M059J (cell line): ENCODE measurements around the gene REXO1. TPM values are rescaled to one million over a fixed set of nuclear protein-coding genes. Genes with fewer than 3 reads are reported as not detected.

ENCODE experiments used
- DNase-seq: peaks from one replicate; pipeline ENCODE4 v3.0.0-alpha.2; 2012; ENCODE audit warnings: low read depth
- total RNA-seq: library from RNA; depleted of rRNA; stranded (reverse); fragments of >200 nt; shearing (Covaris generic); gene quantifications from 2 replicates; pipeline ENCODE4 v1.2.3, GENCODE V29; 2014

REXO1 gene
- total RNA-seq, 1 experiment from 2014 or later, result 13.8 TPM

GRCh38 chr19:1790054-1790792 lies 58.1 kb downstream of the REXO1 start:
- DNase-seq, result no peak

- DNase-seq, result peak; percentile 47
Measured at GRCh38 chr19:1789261-1790041, 58.8 kb downstream of the REXO1 start.

- no peak for DNase-seq
Measured at GRCh38 chr19:1787116-1787515, 61.2 kb downstream of the REXO1 start.

GRCh38 chr19:1786668-1787067 lies 61.6 kb downstream of the REXO1 start:
- DNase-seq, result no peak

- no peak for DNase-seq
Measured at GRCh38 chr19:1785310-1785709, 63.0 kb downstream of the REXO1 start.

GRCh38 chr19:1783874-1784273 lies 64.4 kb downstream of the REXO1 start:
- no peak for DNase-seq

- no peak for DNase-seq
Measured at GRCh38 chr19:1783354-1783753, 64.9 kb downstream of the REXO1 start.

- DNase-seq, result no peak
Measured at GRCh38 chr19:1782521-1782920, 65.8 kb downstream of the REXO1 start.

- peak; percentile 41 for DNase-seq
Measured at GRCh38 chr19:1780272-1780958, 67.9 kb downstream of the REXO1 start.

GRCh38 chr19:1779574-1779973 lies 68.7 kb downstream of the REXO1 start:
- DNase-seq, result no peak

- DNase-seq, result no peak
Measured at GRCh38 chr19:1777149-1777548, 71.1 kb downstream of the REXO1 start.

- no peak for DNase-seq
Measured at GRCh38 chr19:1776606-1777147, 71.6 kb downstream of the REXO1 start.

GRCh38 chr19:1775951-1776605 lies 72.2 kb downstream of the REXO1 start:
- DNase-seq, result no peak

GRCh38 chr19:1774989-1775772 lies 73.1 kb downstream of the REXO1 start:
- no peak for DNase-seq

- DNase-seq, result peak; percentile 94
Measured at GRCh38 chr19:1773184-1773583, 75.1 kb downstream of the REXO1 start.

- DNase-seq, result no peak
Measured at GRCh38 chr19:1770866-1771576, 77.3 kb downstream of the REXO1 start.

GRCh38 chr19:1769645-1769985 lies 78.7 kb downstream of the REXO1 start:
- DNase-seq, result no peak

- DNase-seq, result no peak
Measured at GRCh38 chr19:1768918-1769644, 79.2 kb downstream of the REXO1 start.

- no peak for DNase-seq
Measured at GRCh38 chr19:1768248-1768647, 80.0 kb downstream of the REXO1 start.

GRCh38 chr19:1767464-1767933 lies 80.8 kb downstream of the REXO1 start:
- no peak for DNase-seq
